Esophagus squamous epithelium (tissue), 4 donors: Measurements from ENCODE around the gene SCN3A.

Experiments
- POLR2A ChIP-seq, 4 donors: fragments of 450-650 bp; IDR thresholded peaks; one replicate each; pipeline ENCODE4 v1.6.1; 2017; ENCODE audit warnings: antibody characterized with exemption in 4 of 4, mild to moderate bottlenecking in 4 of 4, moderate library complexity in 3 of 4
- TF ChIP-seq, protein P1 (sequence below), 6 experiments: fragments of 450-650 bp in 4 of 6; fragments of 200-600 bp in 2 of 6; sonication (generic) in 2 of 6; IDR thresholded peaks; one replicate each; pipeline ENCODE4 v1.5.1; 2016 to 2019; ENCODE audit warnings: antibody characterized with exemption in 6 of 6, mild to moderate bottlenecking in 4 of 6, moderate library complexity in 4 of 6

DNA sequence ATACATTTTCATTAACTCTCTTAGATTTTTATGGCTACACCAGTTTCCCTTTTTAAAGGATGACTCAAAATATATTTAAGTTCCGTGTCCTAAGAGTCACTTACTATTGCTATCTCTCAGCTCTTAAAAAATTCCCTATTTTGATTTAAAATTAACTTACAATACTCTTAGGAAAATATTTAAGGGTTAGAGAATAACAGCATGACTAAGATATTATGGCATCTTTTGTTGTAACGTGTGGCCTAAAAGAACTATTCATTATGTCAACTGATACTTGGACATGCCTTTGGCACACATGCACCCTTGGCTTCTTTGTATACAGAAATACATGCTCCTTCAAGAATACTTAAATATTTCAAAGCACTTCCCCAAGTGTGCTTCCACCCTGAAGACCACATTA, 42.3 kb downstream of the SCN3A start:
- TF ChIP-seq POLR2A (IDR thresholded peaks at IDR 0.05) = no peak
- TF ChIP-seq, protein P1, sequence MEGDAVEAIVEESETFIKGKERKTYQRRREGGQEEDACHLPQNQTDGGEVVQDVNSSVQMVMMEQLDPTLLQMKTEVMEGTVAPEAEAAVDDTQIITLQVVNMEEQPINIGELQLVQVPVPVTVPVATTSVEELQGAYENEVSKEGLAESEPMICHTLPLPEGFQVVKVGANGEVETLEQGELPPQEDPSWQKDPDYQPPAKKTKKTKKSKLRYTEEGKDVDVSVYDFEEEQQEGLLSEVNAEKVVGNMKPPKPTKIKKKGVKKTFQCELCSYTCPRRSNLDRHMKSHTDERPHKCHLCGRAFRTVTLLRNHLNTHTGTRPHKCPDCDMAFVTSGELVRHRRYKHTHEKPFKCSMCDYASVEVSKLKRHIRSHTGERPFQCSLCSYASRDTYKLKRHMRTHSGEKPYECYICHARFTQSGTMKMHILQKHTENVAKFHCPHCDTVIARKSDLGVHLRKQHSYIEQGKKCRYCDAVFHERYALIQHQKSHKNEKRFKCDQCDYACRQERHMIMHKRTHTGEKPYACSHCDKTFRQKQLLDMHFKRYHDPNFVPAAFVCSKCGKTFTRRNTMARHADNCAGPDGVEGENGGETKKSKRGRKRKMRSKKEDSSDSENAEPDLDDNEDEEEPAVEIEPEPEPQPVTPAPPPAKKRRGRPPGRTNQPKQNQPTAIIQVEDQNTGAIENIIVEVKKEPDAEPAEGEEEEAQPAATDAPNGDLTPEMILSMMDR (IDR thresholded peaks at IDR 0.05) = no peak
